Measurements from ENCODE around the gene SEC24A.
"Not testable (repeated sequence)": the region's sequence is repeated elsewhere in the genome, so short reads cannot be mapped to it uniquely, and the experiment has no call there.

Gene SEC24A

DNA sequence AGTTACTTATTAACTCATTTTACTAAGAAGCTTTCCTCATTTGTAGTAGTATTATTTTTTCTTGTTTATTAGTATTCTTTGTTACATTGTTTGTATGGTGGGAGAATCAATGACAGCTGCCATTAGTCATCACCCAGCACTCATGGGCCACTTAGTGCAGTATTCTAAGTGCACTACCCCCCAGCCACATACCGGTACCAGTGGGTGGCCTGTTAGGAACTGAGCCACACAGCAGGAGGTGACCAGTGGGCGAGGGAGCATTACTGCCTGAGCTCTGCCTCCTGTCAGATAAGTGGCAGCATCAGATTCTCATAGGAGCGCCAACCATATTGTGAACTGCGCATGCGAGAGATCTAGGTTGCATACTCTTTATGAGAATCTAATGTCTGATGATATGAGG lies 65.5 kb downstream of the SEC24A start:
- Histone ChIP-seq H3K27me3 (ENCODE audit: control insufficient read depth, insufficient read depth, low read length) (no peaks in the 10 kb centered on the region), H3K9ac (ENCODE audit: low read depth, low read length) (no peak overlapping the region), H3K4me1 (ENCODE audit: control insufficient read depth, insufficient read depth, low read length) (no peaks in the 10 kb centered on the region), H3K9me3 (ENCODE audit: control insufficient read depth, insufficient read depth, low read length) (no peaks in the 10 kb centered on the region), H3K36me3 (ENCODE audit: control insufficient read depth, insufficient read depth, low read length) (peaks cover 64% of the 10 kb centered on the region), H3K4me3 (ENCODE audit: low read depth, low read length) (no peak overlapping the region), H3K27ac (ENCODE audit: low read depth, low read length) (no peak overlapping the region)

DNA sequence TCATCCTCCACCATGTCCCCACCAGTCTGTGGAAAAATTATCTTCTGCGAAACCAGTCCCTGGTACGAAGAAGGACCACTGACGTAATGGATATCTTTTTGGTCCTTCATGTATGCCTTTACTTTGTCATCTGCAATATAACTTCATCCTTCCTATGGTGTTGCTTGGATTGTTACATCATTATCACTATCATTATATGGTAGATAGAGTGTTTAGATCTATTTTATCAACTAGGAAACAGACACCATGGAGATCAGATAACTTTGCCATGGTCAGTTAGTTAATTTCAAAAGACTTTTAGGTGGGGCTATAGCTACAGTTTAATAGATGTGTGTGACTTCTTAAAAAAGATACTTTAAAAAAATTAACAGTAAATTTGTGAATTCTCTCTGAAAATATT lies 66.0 kb downstream of the SEC24A start:
- H3K4me1 ChIP-seq (ENCODE audit: control insufficient read depth, insufficient read depth, low read length): no peaks in the 10 kb centered on the region
- H3K4me3 ChIP-seq (ENCODE audit: low read depth, low read length): no peak overlapping the region
- no peak overlapping the region for H3K9ac ChIP-seq (ENCODE audit: low read depth, low read length)
- H3K27me3 ChIP-seq (ENCODE audit: control insufficient read depth, insufficient read depth, low read length): no peaks in the 10 kb centered on the region
- H3K27ac ChIP-seq (ENCODE audit: low read depth, low read length): no peak overlapping the region
- H3K9me3 ChIP-seq (ENCODE audit: control insufficient read depth, insufficient read depth, low read length): no peaks in the 10 kb centered on the region
- H3K36me3 ChIP-seq (ENCODE audit: control insufficient read depth, insufficient read depth, low read length): peaks cover 64% of the 10 kb centered on the region

DNA sequence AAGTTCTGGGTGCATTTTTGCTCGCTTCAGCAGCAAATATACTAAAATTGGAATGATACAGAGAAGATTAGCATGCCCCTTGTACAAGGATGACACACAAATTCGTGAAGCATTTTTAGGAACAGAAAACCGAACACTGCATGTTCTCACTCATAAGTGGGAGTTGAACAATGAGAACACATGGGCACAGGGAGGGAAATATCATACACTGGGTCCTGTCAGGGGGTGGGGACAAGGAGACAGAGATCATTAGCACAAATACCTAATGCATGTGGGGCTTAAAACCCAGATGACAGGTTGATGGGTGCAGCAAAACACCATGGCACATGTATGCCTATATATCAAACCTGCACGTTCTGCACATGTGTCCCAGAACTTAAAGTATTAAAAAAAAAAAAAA lies 66.9 kb downstream of the SEC24A start:
- not testable (repeated sequence) for H3K9me3 ChIP-seq (ENCODE audit: control insufficient read depth, insufficient read depth, low read length); H3K27ac ChIP-seq (ENCODE audit: low read depth, low read length); H3K27me3 ChIP-seq (ENCODE audit: control insufficient read depth, insufficient read depth, low read length); H3K4me3 ChIP-seq (ENCODE audit: low read depth, low read length); H3K9ac ChIP-seq (ENCODE audit: low read depth, low read length); H3K4me1 ChIP-seq (ENCODE audit: control insufficient read depth, insufficient read depth, low read length)
- H3K36me3 ChIP-seq (ENCODE audit: control insufficient read depth, insufficient read depth, low read length): peaks cover 63% of the 10 kb centered on the region

GRCh38 chr5:134724872-134725271 lies 76.3 kb downstream of the SEC24A start:
- Histone ChIP-seq H3K4me3 (ENCODE audit: low read depth, low read length) (no peak overlapping the region), H3K9ac (ENCODE audit: low read depth, low read length) (no peak overlapping the region), H3K9me3 (ENCODE audit: control insufficient read depth, insufficient read depth, low read length) (no peaks in the 10 kb centered on the region), H3K4me1 (ENCODE audit: control insufficient read depth, insufficient read depth, low read length) (no peaks in the 10 kb centered on the region), H3K27ac (ENCODE audit: low read depth, low read length) (no peak overlapping the region), H3K27me3 (ENCODE audit: control insufficient read depth, insufficient read depth, low read length) (no peaks in the 10 kb centered on the region), H3K36me3 (ENCODE audit: control insufficient read depth, insufficient read depth, low read length) (peaks cover 53% of the 10 kb centered on the region)

GRCh38 chr5:134732819-134733218 lies 84.2 kb downstream of the SEC24A start:
- no peaks in the 10 kb centered on the region for H3K9me3 ChIP-seq (ENCODE audit: control insufficient read depth, insufficient read depth, low read length)
- H3K4me3 ChIP-seq (ENCODE audit: low read depth, low read length): no peak overlapping the region
- no peak overlapping the region for H3K27ac ChIP-seq (ENCODE audit: low read depth, low read length)
- H3K27me3 ChIP-seq (ENCODE audit: control insufficient read depth, insufficient read depth, low read length): no peaks in the 10 kb centered on the region
- no peaks in the 10 kb centered on the region for H3K4me1 ChIP-seq (ENCODE audit: control insufficient read depth, insufficient read depth, low read length)
- no peak overlapping the region; the same call in 1 of the 2 replicates for H3K9ac ChIP-seq (ENCODE audit: low read depth, low read length)
- H3K36me3 ChIP-seq (ENCODE audit: control insufficient read depth, insufficient read depth, low read length): no peaks in the 10 kb centered on the region

- no peaks in the 10 kb centered on the region for H3K36me3 ChIP-seq (ENCODE audit: control insufficient read depth, insufficient read depth, low read length)
- no peak overlapping the region for H3K9ac ChIP-seq (ENCODE audit: low read depth, low read length)
- peaks cover 4% of the 10 kb centered on the region; the same call in 1 of the 2 replicates for H3K4me1 ChIP-seq (ENCODE audit: control insufficient read depth, insufficient read depth, low read length)
- H3K27ac ChIP-seq (ENCODE audit: low read depth, low read length): no peak overlapping the region
- H3K9me3 ChIP-seq (ENCODE audit: control insufficient read depth, insufficient read depth, low read length): no peaks in the 10 kb centered on the region
- no peaks in the 10 kb centered on the region for H3K27me3 ChIP-seq (ENCODE audit: control insufficient read depth, insufficient read depth, low read length)
- H3K4me3 ChIP-seq (ENCODE audit: low read depth, low read length): no peak overlapping the region
These were observed 86.7 kb downstream of the SEC24A start for GRCh38 chr5:134735243-134735642.

DNA sequence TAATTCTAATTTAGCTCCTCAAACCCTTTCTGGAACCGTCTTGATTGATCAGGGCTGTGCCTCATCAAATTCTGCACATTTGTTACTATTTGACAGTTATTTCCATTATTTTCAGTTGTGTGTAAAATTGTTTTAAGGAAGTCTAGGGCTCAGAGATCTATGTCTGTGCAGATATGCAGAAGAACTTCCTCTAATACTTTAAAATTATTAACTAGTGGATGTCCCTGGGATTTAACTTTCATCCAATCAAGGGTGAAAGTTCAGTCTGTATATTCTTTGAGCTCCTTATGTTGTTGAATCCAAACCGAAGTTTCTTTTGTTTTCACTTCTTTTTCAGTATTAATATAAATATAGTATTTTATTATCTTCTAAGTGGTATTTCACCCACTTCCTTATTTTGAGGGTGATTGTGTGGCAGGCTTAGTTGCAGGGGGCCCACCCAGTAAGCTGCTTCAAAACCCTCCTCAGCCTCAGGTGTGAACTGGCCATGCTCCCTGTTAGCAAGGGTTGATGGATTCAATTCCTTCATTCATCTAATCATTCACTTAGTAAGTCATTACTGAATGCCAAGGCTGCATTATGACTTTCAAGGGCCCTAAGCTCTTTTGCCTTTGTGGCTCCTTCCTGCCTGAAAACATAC lies 87.7 kb downstream of the SEC24A start:
- Histone ChIP-seq H3K4me3 (ENCODE audit: low read depth, low read length) (no peak overlapping the region), H3K9ac (ENCODE audit: low read depth, low read length) (no peak overlapping the region), H3K27ac (ENCODE audit: low read depth, low read length) (no peak overlapping the region), H3K9me3 (ENCODE audit: control insufficient read depth, insufficient read depth, low read length) (no peaks in the 10 kb centered on the region), H3K36me3 (ENCODE audit: control insufficient read depth, insufficient read depth, low read length) (peaks cover 6% of the 10 kb centered on the region), H3K27me3 (ENCODE audit: control insufficient read depth, insufficient read depth, low read length) (no peaks in the 10 kb centered on the region), H3K4me1 (ENCODE audit: control insufficient read depth, insufficient read depth, low read length) (peaks cover 7% of the 10 kb centered on the region; the same call in 1 of the 2 replicates)

GRCh38 chr5:134738133-134738962 lies 89.8 kb downstream of the SEC24A start, which contains the start of gene CAMLG:
Gene CAMLG, plus strand, starts transcription at chr5:134738548. Its CDS starts 73 bp downstream, at chr5:134738621.
- H3K4me3 ChIP-seq (ENCODE audit: low read depth, low read length): peak within 1 kb of the TSS; percentile 89
- no peaks in the 10 kb centered on the region for H3K27me3 ChIP-seq (ENCODE audit: control insufficient read depth, insufficient read depth, low read length)
- peak within 1 kb of the TSS; percentile 94 for H3K9ac ChIP-seq (ENCODE audit: low read depth, low read length)
- H3K4me1 ChIP-seq (ENCODE audit: control insufficient read depth, insufficient read depth, low read length): peaks cover 7% of the 10 kb centered on the region; the same call in 1 of the 2 replicates
- no peaks in the 10 kb centered on the region for H3K9me3 ChIP-seq (ENCODE audit: control insufficient read depth, insufficient read depth, low read length)
- H3K27ac ChIP-seq (ENCODE audit: low read depth, low read length): peak within 1 kb of the TSS; percentile 56
- H3K36me3 ChIP-seq (ENCODE audit: control insufficient read depth, insufficient read depth, low read length): peaks cover 20% of the 10 kb centered on the region

DNA sequence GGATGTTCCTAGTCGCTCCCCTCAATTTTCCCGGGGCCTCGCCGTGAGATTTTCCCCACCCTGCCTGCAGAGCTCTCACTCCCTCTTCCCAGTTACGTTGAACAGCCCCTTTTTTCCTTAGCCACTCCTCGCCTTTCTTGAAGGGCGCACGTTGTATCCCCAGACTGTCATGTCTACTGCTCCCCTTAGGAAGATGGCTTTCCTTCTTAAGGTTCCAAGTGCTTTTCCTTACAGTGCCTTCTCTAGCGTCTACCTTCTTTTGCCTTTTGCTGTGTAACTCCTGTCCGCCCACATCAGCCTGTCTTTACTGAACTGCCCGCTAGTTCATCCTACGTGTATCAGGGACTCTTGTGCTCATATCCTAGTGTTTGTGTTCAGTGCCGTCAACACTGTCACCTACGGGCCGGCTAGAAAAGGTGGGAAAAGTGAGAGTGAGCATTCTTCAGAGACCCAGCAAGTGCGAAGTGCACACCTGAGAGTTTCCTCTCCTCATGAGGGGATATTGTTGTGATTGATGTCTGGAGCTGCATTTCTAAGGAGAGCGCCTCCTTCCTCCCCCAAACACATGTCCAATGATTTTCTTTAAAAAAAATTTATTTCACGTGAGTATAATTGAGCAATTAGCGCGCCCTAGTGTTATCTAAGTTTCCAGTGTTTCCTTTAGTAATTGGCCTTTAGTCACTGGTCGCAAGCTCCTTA lies 90.5 kb downstream of the SEC24A start:
- peak overlapping the region; percentile 89 for H3K4me3 ChIP-seq (ENCODE audit: low read depth, low read length)
- peaks cover 7% of the 10 kb centered on the region; the same call in 1 of the 2 replicates for H3K4me1 ChIP-seq (ENCODE audit: control insufficient read depth, insufficient read depth, low read length)
- H3K27ac ChIP-seq (ENCODE audit: low read depth, low read length): no peak overlapping the region
- no peaks in the 10 kb centered on the region for H3K27me3 ChIP-seq (ENCODE audit: control insufficient read depth, insufficient read depth, low read length)
- peaks cover 24% of the 10 kb centered on the region for H3K36me3 ChIP-seq (ENCODE audit: control insufficient read depth, insufficient read depth, low read length)
- H3K9ac ChIP-seq (ENCODE audit: low read depth, low read length): peak overlapping the region; percentile 94
- H3K9me3 ChIP-seq (ENCODE audit: control insufficient read depth, insufficient read depth, low read length): no peaks in the 10 kb centered on the region

GRCh38 chr5:134741052-134741451 lies 92.5 kb downstream of the SEC24A start:
- Histone ChIP-seq H3K4me1 (ENCODE audit: control insufficient read depth, insufficient read depth, low read length) (peaks cover 7% of the 10 kb centered on the region; the same call in 1 of the 2 replicates), H3K4me3 (ENCODE audit: low read depth, low read length) (no peak overlapping the region), H3K9ac (ENCODE audit: low read depth, low read length) (no peak overlapping the region), H3K9me3 (ENCODE audit: control insufficient read depth, insufficient read depth, low read length) (no peaks in the 10 kb centered on the region), H3K27ac (ENCODE audit: low read depth, low read length) (no peak overlapping the region), H3K36me3 (ENCODE audit: control insufficient read depth, insufficient read depth, low read length) (peaks cover 34% of the 10 kb centered on the region), H3K27me3 (ENCODE audit: control insufficient read depth, insufficient read depth, low read length) (no peaks in the 10 kb centered on the region)

All from HUES48 (cell line).